GM10248 (cell line): ENCODE data around the gene ERGIC1.

Experiments
- CTCF ChIA-PET: fragments of 300-600 bp; sonication (Branson Sonifier 250); formaldehyde crosslinking; extraction: SDS; loops from one replicate; lab custom pipeline; 2021; ENCODE audit warnings: antibody characterized with exemption; lab: Yijun Ruan, JAX
- POLR2A ChIA-PET: fragments of 350-650 bp; sonication (Branson Sonifier 250); formaldehyde crosslinking; extraction: SDS; loops from one replicate; lab custom pipeline; 2020; ENCODE audit warnings: antibody characterized with exemption; lab: Yijun Ruan, JAX
- DNase-seq: peaks from one replicate; pipeline ENCODE4 v3.0.0; 2012; ENCODE audit errors: extremely low spot score
- TF ChIP-seq, protein P1 (sequence below): IDR thresholded peaks from 2 replicates; pipeline ENCODE4 v1.5.1; 2012; ENCODE audit warnings: mild to moderate bottlenecking, low read depth; ENCODE audit errors: extremely low read depth, missing control alignments, control extremely low read depth

Gene ERGIC1

DNA sequence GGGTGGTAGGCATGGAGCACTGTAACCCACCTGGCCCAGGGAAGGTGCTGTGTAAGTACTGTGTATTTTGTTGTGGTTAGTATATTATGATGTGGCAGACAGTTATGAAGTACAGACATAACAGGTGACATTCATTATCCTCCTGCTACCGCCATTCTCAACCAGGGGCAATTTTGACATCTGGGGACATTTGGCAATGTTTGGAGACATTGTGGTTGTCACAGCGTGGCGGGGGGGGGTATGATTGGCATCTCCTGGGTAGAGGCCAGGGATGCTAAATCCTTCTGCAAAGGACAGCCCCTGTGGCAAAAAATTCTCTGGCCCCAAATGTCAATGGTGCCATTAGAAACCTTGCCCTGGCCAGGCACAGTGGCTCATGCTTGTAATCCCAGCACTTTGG is 115.4 kb downstream of the ERGIC1 start:
- CTCF ChIA-PET: interaction anchor here (1.3 to 4.0 kb wide), 4 partner anchors 10 to 235 kb away, joined by 4 to 25 read pairs (median 10); partner anchors contain the start of gene RPL26L1
- TF ChIP-seq, protein P1, sequence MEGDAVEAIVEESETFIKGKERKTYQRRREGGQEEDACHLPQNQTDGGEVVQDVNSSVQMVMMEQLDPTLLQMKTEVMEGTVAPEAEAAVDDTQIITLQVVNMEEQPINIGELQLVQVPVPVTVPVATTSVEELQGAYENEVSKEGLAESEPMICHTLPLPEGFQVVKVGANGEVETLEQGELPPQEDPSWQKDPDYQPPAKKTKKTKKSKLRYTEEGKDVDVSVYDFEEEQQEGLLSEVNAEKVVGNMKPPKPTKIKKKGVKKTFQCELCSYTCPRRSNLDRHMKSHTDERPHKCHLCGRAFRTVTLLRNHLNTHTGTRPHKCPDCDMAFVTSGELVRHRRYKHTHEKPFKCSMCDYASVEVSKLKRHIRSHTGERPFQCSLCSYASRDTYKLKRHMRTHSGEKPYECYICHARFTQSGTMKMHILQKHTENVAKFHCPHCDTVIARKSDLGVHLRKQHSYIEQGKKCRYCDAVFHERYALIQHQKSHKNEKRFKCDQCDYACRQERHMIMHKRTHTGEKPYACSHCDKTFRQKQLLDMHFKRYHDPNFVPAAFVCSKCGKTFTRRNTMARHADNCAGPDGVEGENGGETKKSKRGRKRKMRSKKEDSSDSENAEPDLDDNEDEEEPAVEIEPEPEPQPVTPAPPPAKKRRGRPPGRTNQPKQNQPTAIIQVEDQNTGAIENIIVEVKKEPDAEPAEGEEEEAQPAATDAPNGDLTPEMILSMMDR: no peak
- DNase-seq: no peak
- POLR2A ChIA-PET: no interaction called here

DNA sequence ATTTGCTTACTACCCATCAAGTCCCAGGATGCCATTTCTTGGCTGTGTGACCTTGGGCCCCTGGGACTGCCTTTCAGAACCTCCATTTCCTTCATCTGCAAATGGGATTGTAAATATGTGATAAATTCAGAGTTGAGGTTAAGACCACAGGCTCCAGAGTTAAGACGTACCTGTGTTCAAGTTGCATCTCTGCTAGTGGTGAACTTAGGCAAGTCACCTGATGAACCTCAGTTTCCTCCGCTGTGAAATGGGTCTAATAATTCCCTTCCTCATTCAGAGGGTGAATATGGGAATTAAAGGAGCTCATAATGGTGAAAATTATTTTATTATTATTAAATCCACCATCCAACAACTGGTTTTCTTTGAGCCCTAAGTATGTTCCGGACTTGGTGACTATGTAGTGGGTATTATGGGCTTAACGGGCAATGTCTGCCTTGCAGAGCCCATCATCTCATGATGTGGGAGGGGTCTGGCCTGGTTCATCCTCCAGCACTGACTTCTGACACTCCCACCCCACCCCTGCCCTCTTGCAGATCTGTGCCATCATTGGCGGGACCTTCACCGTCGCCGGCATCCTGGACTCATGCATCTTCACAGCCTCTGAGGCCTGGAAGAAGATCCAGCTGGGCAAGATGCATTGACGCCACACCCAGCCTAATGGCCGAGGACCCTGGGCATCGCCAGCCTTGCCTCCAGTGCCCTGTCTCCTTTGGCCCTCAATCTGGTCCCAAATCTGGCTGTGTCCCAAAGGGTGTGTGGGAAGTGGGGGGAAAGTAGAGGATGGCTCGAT is 116.3 kb downstream of the ERGIC1 start:
- CTCF ChIA-PET: interaction anchor here (1.0 to 1.9 kb wide), 4 partner anchors 9 to 235 kb away, joined by 4 to 6 read pairs (median 5); partner anchors contain the start of gene RPL26L1
- DNase-seq: no peak

DNA sequence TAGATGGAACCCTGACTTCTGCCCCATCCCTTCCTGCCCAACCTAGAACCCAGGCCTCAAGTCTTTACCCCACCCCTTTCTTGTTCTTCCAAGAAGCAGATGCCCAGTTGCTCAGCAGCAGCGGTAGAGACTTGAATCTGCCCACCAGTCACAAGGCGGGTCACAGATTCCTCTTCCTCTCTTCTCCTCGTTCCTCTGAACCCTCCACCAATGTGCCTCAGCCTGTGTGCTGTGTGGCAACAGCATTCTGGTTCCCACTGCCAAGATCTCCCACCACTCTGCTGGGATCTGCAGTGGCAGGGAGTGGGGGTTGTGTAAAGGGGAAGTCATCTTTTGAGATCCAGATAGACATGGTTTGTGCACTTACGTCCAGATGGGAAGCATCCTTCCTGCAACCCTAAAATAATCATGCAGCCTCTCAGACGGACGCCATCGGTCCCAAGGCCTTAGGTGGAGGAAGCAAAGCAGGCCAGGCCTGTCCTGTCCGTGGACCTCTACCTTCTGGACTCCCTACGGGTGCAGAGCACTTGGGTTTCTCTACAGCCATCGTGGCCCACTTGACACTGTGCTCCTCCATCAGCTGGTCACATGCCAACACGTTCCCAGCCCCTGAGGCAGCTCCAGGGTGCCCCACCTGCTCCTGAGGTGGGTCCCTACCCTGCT is 117.5 kb downstream of the ERGIC1 start:
- POLR2A ChIA-PET: no interaction called here
- no peak for DNase-seq
- TF ChIP-seq, protein P1: no peak
- CTCF ChIA-PET: interaction anchor here (1.3 to 1.9 kb wide), 4 partner anchors 8 to 238 kb away, joined by 4 to 6 read pairs (median 6); partner anchors contain the start of gene RPL26L1

More for the DNA sequence above, 116.3 kb downstream of the ERGIC1 start:
- TF ChIP-seq, protein P1: no peak
- POLR2A ChIA-PET: no interaction called here

DNA sequence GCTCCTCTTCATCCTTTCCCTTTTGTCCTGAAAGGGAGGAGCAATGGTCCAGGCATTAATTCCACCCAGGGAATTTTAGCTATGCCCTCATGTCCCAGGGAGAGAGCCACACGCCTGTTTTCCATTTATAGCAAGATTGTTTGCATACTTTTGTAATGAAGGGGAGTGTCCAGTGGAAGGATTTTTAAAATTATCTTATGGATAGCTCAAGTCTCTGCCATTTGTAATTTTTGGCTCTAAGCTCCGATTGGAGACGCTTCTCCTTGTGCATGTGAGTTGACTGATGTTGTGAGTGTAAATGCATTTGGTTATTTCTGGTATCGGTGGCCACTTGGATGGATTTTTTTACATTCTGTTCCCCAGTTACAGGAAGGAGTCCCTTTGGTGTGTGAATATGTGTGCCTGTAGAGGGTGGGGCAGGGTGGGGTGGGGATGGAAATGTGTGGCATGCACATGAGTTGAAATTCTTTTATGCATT is 118.0 kb downstream of the ERGIC1 start:
- POLR2A ChIA-PET: no interaction called here
- no peak for DNase-seq
- CTCF ChIA-PET: interaction anchor here (1.3 to 1.9 kb wide), 3 partner anchors 20 to 239 kb away, joined by 4 to 6 read pairs (median 5); no protein-coding TSS in a partner anchor
- TF ChIP-seq, protein P1: no peak

DNA sequence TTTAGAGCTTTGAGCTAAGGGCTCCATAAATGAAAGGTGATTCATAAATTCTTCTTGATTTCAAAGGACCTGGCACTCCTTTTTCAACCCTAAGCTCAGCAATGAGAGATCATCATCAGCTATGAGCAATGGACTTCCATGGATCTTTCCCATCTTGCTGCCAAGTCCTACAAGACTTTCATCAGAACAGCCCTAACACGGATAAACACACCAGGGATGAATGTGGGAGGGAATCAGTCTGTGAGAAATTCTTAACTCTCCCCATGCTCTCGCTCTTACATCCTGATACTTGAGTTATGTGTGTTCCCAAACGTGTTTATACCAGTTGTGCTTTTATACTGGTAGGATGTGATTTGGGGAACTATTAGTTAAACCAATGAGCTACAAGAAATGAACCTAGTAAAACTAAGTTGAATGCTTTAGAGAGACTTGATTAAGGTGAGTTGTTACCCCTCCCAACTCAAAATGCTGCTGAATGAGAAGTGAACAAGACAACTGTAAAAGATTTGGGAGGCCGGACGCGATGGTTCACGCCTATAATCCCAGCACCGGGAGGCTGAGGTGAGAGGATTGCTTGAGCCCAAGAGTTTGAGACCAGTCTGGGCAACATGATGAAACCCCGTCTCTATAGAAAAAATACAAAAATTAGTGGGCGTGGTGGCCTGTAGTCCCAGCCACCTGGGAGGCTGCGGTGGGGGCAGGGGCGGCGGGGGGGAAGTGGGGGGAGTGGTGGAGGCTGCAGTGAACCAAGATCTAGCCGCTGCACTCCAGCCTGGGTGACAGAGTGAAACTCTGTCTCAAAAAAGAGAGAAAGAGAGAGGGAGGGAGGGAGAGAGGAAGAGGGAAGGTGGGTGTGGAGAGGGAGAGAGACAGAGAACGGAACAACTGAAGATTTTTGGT is 120.0 kb downstream of the ERGIC1 start:
- DNase-seq: no peak
- ChIA-PET POLR2A (interaction anchor here (0.6 kb wide), 1 partner anchor 29 kb away, joined by 4 read pairs; the partner anchor contains the start of gene ATP6V0E1), CTCF (interaction anchor here (0.9 to 2.7 kb wide), 7 partner anchors 21 to 272 kb away, joined by 3 to 7 read pairs (median 4); partner anchors contain the start of genes ATP6V0E1 and DUSP1)
- TF ChIP-seq, protein P1: no peak
